ENCODE data around the gene ARHGAP22. TPM values are rescaled to one million over a fixed set of nuclear protein-coding genes. Genes with fewer than 3 reads are reported as not detected.

ARHGAP22 gene
- total RNA-seq, 4 donors from 2014 or later = 3.2 to 24.0 (median 9.9) TPM

DNA sequence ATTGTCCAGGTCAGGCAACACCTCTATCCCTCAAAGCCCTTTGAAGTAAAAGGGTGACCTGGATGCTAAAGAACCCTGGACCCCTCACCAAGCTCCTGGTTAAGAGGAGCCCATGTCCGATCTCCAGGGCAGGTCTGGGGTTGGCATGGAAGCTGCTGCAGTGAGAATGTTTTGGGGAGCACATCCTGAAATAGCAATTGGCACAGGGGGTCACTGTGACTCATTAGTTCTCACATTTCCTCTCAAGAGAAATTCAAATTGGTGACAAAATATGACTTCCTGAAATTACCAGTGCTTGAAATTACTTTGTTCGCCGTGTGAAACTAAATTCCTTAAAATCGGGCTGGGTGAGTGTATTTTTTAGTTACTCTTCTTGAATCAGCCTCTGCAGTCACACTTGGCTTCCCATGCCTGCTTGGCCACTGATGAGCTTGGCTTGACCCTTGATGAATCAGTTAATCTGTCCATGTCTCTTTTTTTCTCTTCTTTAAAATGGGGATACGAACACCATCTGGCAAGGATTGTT is 18.8 kb upstream of the ARHGAP22 start:
- TF ChIP-seq, protein P1, sequence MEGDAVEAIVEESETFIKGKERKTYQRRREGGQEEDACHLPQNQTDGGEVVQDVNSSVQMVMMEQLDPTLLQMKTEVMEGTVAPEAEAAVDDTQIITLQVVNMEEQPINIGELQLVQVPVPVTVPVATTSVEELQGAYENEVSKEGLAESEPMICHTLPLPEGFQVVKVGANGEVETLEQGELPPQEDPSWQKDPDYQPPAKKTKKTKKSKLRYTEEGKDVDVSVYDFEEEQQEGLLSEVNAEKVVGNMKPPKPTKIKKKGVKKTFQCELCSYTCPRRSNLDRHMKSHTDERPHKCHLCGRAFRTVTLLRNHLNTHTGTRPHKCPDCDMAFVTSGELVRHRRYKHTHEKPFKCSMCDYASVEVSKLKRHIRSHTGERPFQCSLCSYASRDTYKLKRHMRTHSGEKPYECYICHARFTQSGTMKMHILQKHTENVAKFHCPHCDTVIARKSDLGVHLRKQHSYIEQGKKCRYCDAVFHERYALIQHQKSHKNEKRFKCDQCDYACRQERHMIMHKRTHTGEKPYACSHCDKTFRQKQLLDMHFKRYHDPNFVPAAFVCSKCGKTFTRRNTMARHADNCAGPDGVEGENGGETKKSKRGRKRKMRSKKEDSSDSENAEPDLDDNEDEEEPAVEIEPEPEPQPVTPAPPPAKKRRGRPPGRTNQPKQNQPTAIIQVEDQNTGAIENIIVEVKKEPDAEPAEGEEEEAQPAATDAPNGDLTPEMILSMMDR (IDR thresholded peaks at IDR 0.05) = no peak
- ATAC-seq (ENCODE audit: low FRiP score) (no peak), DNase-seq (ENCODE audit: low spot score) (no peak)

DNA sequence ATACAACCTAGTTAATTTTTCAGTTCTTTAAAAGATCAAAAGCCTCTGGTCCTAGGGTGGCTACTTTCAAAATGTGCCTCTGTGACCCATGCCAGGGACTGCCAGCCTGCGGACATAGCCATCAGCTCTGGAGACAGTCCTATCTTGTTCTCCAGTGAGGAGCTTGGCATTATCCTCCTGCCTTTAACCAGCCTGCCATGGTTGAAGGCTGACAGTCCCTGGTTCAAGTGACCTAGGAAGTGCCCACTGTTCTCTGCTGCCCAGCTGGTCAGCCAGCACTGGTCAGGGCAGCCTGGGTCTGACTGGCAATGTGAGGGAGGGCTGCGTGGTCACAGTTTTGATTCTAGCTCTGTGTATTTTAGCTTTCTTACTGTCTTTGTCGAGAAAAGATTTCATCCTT is 18.1 kb upstream of the ARHGAP22 start:
- ATAC-seq (ENCODE audit: low FRiP score) (no peak), DNase-seq (ENCODE audit: low spot score) (no peak)
- TF ChIP-seq, protein P1 (IDR thresholded peaks at IDR 0.05) = no peak

DNA sequence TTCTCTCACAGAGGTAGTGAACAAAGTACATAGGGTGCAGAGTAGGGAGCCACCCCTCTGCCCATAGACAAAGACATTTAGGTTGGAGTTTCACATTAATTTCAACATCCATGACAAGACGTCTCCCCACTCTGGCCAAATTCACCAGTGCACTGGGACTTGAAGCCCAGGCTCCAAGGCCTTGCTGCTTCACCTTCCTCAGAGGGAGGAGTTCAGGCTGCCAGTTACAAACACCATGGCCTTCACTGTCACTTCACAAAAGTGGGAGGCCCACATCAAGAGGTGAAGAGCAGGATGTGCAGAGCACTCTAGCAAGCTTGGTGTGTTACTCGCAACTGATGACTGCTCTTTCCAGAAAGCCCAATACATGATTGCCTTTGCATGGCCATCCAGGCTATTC is 15.8 kb upstream of the ARHGAP22 start:
- no peak for DNase-seq (ENCODE audit: low spot score)
- no peak for ATAC-seq (ENCODE audit: low FRiP score)
- TF ChIP-seq, protein P1 (IDR thresholded peaks at IDR 0.05) = no peak

DNA sequence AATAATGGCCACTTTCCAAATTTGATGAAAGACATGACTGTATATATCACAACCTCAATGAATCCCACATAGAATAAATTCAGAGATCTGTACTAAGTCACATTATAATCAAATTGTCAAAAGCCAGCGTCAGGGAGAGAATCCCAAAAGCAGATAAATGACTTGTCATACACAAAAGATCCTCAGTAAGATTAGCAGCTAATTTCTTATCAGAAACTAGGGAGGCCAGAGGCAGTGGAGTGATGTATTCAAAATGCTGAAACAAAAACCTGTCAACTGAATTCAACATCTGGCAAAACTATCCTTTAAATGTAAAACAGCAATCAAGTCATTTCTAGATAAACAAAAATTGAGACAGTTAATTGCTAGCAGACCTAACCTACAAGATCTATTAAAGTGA is 11.6 kb upstream of the ARHGAP22 start:
- ATAC-seq (ENCODE audit: low FRiP score) = no peak
- TF ChIP-seq, protein P1 (IDR thresholded peaks at IDR 0.05) = no peak
- DNase-seq (ENCODE audit: low spot score) = no peak

DNA sequence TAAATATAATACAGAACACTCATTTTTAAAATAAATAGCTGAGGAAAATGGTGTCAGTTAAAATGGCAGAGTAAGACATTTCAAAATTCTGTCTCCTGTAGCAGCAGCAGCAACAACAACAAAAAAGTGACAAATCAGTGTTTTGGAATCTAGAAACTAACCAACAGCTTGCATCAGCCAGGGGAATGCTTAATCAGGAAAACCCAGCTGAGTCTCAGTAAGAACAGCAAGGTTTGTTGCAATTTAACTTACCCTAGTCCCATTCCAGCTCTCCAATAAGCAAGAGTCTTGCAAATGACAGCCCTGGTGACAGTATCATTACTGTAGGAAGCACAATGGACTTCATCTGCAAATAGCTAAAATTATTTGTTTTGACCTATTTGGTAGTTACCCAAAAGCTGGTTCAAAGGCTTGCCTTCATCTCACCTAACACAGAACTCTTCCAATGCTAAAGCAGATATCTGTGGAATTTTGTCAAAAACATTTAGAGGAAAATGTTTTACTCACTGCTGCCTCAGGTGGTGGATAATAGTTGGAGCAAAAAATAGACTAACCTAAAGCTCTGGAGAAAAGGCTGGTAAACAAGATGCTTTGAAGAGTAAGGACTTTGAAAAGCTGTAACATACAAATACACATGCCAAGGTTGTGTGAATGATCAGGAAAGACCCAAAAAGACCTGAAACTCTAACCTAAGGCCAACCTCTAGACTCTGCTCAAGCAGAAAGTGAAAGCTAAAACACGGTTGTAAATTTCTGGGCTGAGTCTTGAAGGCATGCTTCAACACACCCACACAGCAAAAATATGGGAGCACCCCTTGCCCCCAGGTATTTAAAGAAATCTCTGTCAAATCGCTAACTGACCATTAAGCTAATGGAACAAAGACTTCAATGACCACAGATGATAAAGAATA is 9.9 kb upstream of the ARHGAP22 start:
- ATAC-seq (ENCODE audit: low FRiP score) = no peak
- DNase-seq (ENCODE audit: low spot score) = no peak
- TF ChIP-seq, protein P1 (IDR thresholded peaks at IDR 0.05) = no peak

DNA sequence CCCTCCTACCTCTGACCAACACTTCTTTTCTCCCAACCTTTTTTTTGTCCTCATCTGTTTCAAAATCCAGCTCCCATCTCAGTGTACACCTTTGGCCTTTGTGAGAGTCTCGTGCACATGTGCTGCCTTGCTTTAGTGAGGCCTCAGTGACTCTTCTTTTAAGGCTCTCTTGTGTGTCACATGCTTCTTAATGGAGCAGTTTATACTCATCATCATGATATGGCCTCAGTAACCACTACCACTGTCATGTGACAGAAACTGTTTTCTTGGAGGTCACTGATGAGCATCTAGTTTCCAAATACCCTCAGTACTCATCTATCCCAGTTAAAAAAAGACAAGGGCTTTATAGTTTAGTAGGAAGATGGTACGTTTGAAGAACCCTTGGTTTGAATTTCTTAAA is 8.1 kb upstream of the ARHGAP22 start:
- ATAC-seq (ENCODE audit: low FRiP score) (no peak), DNase-seq (ENCODE audit: low spot score) (no peak)
- TF ChIP-seq, protein P1 (IDR thresholded peaks at IDR 0.05) = no peak

Data from omental fat pad (tissue), 4 donors.